Endothelial cell of umbilical vein (primary cell): ENCODE measurements around the gene MRPS34. TPM values are rescaled to one million over a fixed set of nuclear protein-coding genes. Genes with fewer than 3 reads are reported as not detected.

Source experiments
- BruUV-seq: library from RNA; stranded (reverse); fragments of 400-500 nt; replicated peaks from 2 replicates; lab custom pipeline; 2021; lab: Mats Ljungman, UMichigan
- CTCF ChIA-PET: fragments of 300-600, 350-600 bp; sonication (Branson Sonifier 250); formaldehyde crosslinking; loops from one replicate; lab custom pipeline; 2021; ENCODE audit warnings: antibody characterized with exemption, inconsistent platforms; lab: Charles Lee
- POLR2A ChIA-PET: fragments of 300-600, 350-600 bp; sonication (Branson Sonifier 250); formaldehyde crosslinking; loops from one replicate; lab custom pipeline; 2021; ENCODE audit warnings: antibody characterized with exemption, inconsistent platforms; lab: Charles Lee
- DNase-seq: peaks from one replicate; pipeline ENCODE4 v3.0.0-alpha.2; 2011; ENCODE audit warnings: low read depth, low spot score
- FAIRE-seq: peaks from 2 replicates; lab custom pipeline; 2011; peaks lifted over from hg19 to GRCh38; lab: Jason Lieb, UNC
- H2AFZ ChIP-seq: 2 replicates; pipeline ENCODE4 v1.6.0; 2012; ENCODE audit warnings: low read depth, low read length, control low read depth, inconsistent platforms
- H3K27ac ChIP-seq: 2 replicates; pipeline ENCODE4 v1.5.1; 2011; ENCODE audit warnings: low read depth, mild to moderate bottlenecking, control low read depth, low read length, moderate library complexity; ENCODE audit not compliant: insufficient read depth
- H3K27me3 ChIP-seq, 2 experiments: 2 replicates each; pipeline versions ENCODE4 v1.6.0 to v1.6.1; 2011; ENCODE audit warnings: low read length in 2 of 2, mixed read lengths in 1 of 2; ENCODE audit not compliant: control insufficient read depth in 2 of 2, insufficient read depth in 2 of 2
- H3K36me3 ChIP-seq, 2 experiments: 2 replicates in 1 of 2; 3 replicates in 1 of 2; pipeline ENCODE4 v1.5.1; 2011; ENCODE audit warnings: low read length in 2 of 2, mild to moderate bottlenecking in 1 of 2, moderate library complexity in 1 of 2; ENCODE audit not compliant: control insufficient read depth in 2 of 2, insufficient read depth in 2 of 2; ENCODE audit errors: extremely low read depth in 1 of 2
- H3K4me1 ChIP-seq: 3 replicates; pipeline ENCODE4 v1.5.1; 2011; ENCODE audit warnings: mild to moderate bottlenecking, low read length; ENCODE audit not compliant: control insufficient read depth, insufficient read depth; ENCODE audit errors: extremely low read depth
- H3K4me2 ChIP-seq: 2 replicates; pipeline ENCODE4 v1.6.1; 2011; ENCODE audit warnings: low read length, control low read depth, mixed read lengths; ENCODE audit not compliant: insufficient read depth
- H3K4me3 ChIP-seq, 3 experiments: fragments of 200-600 bp in 1 of 3; sonication (generic), shearing (Covaris generic) in 1 of 3; replicated peaks in 1 of 3; 2 replicates each; pipeline ENCODE4 v1.5.1; 2011 to 2016; ENCODE audit warnings: control low read depth in 3 of 3, low read length in 3 of 3, mild to moderate bottlenecking in 2 of 3, inconsistent platforms in 1 of 3, low read depth in 1 of 3, moderate library complexity in 1 of 3; ENCODE audit not compliant: insufficient read depth in 1 of 3
- H3K79me2 ChIP-seq: 2 replicates; pipeline ENCODE4 v1.6.0; 2012; ENCODE audit warnings: low read length, inconsistent platforms; ENCODE audit not compliant: control insufficient read depth, insufficient read depth
- H3K9ac ChIP-seq: replicated peaks from 2 replicates; pipeline ENCODE3; 2011; ENCODE audit warnings: low read length, control low read depth; ENCODE audit not compliant: insufficient read depth; ENCODE audit errors: extremely low read depth
- H3K9me1 ChIP-seq: replicated peaks from 3 replicates; pipeline ENCODE4 v1.6.0; 2011; ENCODE audit warnings: mild to moderate bottlenecking, low read length; ENCODE audit not compliant: control insufficient read depth, insufficient read depth; ENCODE audit errors: extremely low read depth
- H3K9me3 ChIP-seq: replicated peaks from 2 replicates; pipeline ENCODE4 v1.5.1; 2012; ENCODE audit warnings: low read length, inconsistent platforms; ENCODE audit not compliant: control insufficient read depth, insufficient read depth
- H4K20me1 ChIP-seq: replicated peaks from 2 replicates; pipeline ENCODE3; 2011; ENCODE audit warnings: mild to moderate bottlenecking, low read length; ENCODE audit not compliant: control insufficient read depth, insufficient read depth; ENCODE audit errors: extremely low read depth
- CTCF ChIP-seq, 2 donors: IDR thresholded peaks; 1 replicate in 1 of 2; 2 replicates in 1 of 2; pipeline ENCODE4 v1.5.1; 2011; ENCODE audit warnings: low read length in 2 of 2, mild to moderate bottlenecking in 2 of 2, moderate library complexity in 2 of 2, control low read depth in 1 of 2, inconsistent platforms in 1 of 2, low read depth in 1 of 2; ENCODE audit not compliant: insufficient read depth in 1 of 2; ENCODE audit errors: extremely low read depth in 1 of 2
- EZH2 ChIP-seq: IDR thresholded peaks from 2 replicates; pipeline ENCODE4 v1.6.1; 2012; ENCODE audit warnings: borderline replicate concordance, low read depth, mild to moderate bottlenecking, moderate library complexity, low read length, inconsistent platforms; ENCODE audit not compliant: severe bottlenecking
- GATA2 ChIP-seq: IDR thresholded peaks from 2 replicates; pipeline ENCODE4 v1.7.0; 2011; ENCODE audit warnings: low read depth, mild to moderate bottlenecking, moderate library complexity, mixed read lengths, low read length; ENCODE audit not compliant: insufficient read length, insufficient read depth
- JUN ChIP-seq: IDR thresholded peaks from 2 replicates; pipeline ENCODE4 v1.6.1; 2011; ENCODE audit warnings: borderline replicate concordance, low read depth; ENCODE audit not compliant: insufficient read length, insufficient read depth
- MAX ChIP-seq: IDR thresholded peaks from 2 replicates; pipeline ENCODE4 v1.6.1; 2011; ENCODE audit not compliant: insufficient read depth, insufficient read length
- MYC ChIP-seq: IDR thresholded peaks from one replicate; pipeline ENCODE4 v1.6.1; 2011; ENCODE audit warnings: mild to moderate bottlenecking, low read depth, low read length
- POLR2A ChIP-seq: IDR thresholded peaks from 2 replicates; pipeline ENCODE4 v1.6.1; 2012; ENCODE audit warnings: low read depth, mild to moderate bottlenecking, control low read depth, low read length
- POLR2AphosphoS5 ChIP-seq: IDR thresholded peaks from 2 replicates; pipeline ENCODE4 v1.6.1; 2012; ENCODE audit warnings: low read depth, mild to moderate bottlenecking, control low read depth, low read length, moderate library complexity; ENCODE audit not compliant: insufficient read depth
- dilution Hi-C: fragments of 300-500 bp; cut with MboI; formaldehyde crosslinking; loops from one replicate; pipeline ENCODE4 v1.15.0; 2019; ENCODE audit warnings: low sequenced_read_pairs; ENCODE audit not compliant: extremely low pct_ligation_motif_present
- intact Hi-C: fragments of 100-400 bp; cut with micrococcal nuclease; formaldehyde crosslinking; loops from one replicate; pipeline ENCODE4 v1.10.0; 2022
- polyA plus RNA-seq, 4 experiments: library from polyadenylated mRNA; depleted of rRNA in 3 of 4; stranded (reverse) in 3 of 4; unstranded in 1 of 4; fragments of >200 nt; gene quantifications; 2 replicates each; pipeline versions ENCODE4 v1.2.1 to v1.2.3, GENCODE V29; 2011 to 2012; ENCODE audit warnings: missing spikeins in 1 of 4
- total RNA-seq: library from RNA; stranded (reverse); gene quantifications from 2 replicates; pipeline ENCODE4 v1.2.3, GENCODE V29; 2021

MRPS34 gene
- total and polyA plus RNA-seq, 2 donors (not counting 3 experiments of a cell fraction or from before 2014, with no cell fraction given): 82.1 to 102 TPM

GRCh38 chr16:1731073-1731472 lies 41.9 kb downstream of the MRPS34 start:
- dilution Hi-C loops (no loop called here), intact Hi-C loops (no loop called here)
- no peak overlapping the region for H3K9ac ChIP-seq
- FAIRE-seq (no peak), DNase-seq (no peak)
- H3K9me3 ChIP-seq: no peaks in the 10 kb centered on the region
- H3K4me2 ChIP-seq: no peak overlapping the region
- H3K27me3 ChIP-seq: no peaks in the 10 kb centered on the region
- BruUV-seq: no TSS peak
- no peak overlapping the region for H2AFZ ChIP-seq
- no peaks in the 10 kb centered on the region for H3K4me1 ChIP-seq
- ChIA-PET POLR2A (no interaction called here), CTCF (interaction anchor here (0.6 kb wide), 1 partner anchor 40 kb away, joined by 3 read pairs; no protein-coding TSS in a partner anchor)
- no peak overlapping the region for H3K27ac ChIP-seq
- H3K36me3 ChIP-seq: peaks cover under 1 to 47% of the 10 kb centered on the region in 2 experiments
- H4K20me1 ChIP-seq: no peaks in the 10 kb centered on the region
- TF ChIP-seq JUN (no peak), MAX (no peak), CTCF (IDR thresholded peaks at IDR 0.05; ENCODE audit: extremely low read depth in 1 of 2, insufficient read depth in 1 of 2, low read depth in 1 of 2, low read length in 2 of 2) (no peak), GATA2 (no peak), MYC (no peak), EZH2 (no peak), POLR2A (no peak), POLR2AphosphoS5 (no peak)
- no peaks in the 10 kb centered on the region for H3K9me1 ChIP-seq
- H3K79me2 ChIP-seq: peaks cover 1% of the 10 kb centered on the region
- no peak overlapping the region for H3K4me3 ChIP-seq
